Activated T-cell treated with anti-CD3 and anti-CD28 coated beads, Interleukin-2, amount 50 U/mL, for 48 hours (primary cell): ENCODE measurements around the gene UBE2M.

ENCODE experiments used
- DNase-seq, 2 experiments: peaks; one replicate each; pipeline ENCODE4 v3.0.0-alpha.2; 2020

Gene UBE2M

DNA sequence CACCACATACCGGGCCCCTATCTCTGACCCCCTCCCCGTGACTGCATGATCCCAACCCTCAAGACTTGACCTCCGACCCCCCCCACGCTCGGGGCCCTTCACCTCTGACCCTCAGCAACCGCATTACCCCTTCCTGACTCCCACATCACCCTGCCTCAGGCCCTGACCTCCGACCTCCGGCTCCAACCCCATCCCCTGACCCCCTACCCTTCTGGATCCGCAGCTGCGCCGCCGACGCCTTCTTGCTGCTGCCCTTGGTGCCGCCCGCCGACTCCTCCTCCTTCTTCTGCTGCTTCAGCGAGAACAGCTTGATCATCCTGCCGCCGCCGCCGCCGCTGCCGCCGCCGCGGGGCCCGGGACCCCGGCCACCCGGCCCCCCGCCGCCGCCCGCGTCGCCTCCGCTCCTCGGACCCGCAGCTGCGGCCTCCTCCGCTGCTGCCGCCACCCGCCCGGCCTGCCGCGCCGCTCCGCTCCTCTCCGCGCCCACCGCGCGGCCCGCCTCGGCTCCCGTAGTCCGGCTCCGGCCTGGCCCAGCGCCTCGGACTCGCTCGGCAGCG is at the start of gene UBE2M:
Gene UBE2M (minus strand): TSS at position 546 of the 557 bp plus-strand sequence. CDS start 230 bp downstream, at position 316.
- peak in 1 of 2 experiments; percentile 66 for DNase-seq

DNA sequence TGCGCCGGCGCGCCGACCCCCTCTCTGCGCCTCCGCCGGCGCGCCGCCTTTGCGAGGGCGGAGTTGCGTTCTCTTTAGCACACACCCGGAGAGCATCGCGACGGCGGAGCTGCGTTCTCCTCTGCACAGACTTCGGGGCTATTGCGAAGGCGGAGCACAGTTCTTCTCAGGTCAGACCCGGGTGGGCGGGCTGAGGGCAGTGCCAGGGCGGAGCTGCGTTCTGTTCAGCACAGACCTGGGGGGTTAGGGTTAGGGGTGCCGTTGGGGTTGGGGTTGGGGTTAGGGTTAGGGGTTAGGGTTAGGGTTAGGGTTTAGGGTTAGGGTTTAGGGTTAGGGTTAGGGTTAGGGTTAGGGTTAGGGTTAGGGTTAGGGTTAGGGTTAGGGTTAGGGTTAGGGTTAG is 48.8 kb upstream of the UBE2M start:
- DNase-seq, result peak in 1 of 2 experiments; percentile 12

DNA sequence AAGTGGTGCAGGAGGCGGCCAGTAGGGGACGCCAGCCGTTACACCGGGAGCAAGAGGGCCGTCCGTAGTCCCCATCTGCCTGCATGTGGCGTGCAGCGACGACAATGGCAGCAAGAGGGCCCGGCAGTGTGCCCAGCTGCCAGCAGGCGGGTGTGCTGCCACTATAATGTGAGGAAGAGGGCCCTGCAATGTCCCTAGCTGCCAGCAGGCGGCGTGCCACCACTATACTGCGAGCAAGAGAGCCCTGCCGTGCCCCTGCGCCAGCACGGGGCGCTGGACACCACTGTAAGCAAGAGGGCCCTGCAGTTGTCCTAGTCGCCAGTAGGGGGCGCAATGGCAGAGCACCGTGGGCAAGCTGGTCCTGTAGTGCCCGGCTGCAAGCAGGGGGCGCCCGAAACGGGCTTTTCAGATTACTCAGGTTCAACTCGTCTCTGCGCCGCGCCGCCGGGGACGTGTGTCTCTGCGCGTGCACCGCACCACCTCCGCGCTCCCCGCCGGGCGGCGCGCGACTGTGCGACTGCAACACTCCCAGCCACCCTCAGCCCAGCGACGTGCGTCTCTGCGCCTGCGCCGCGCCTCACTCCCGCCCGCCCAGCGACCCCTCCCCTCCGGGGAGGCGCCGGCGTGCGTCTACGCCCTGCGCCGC is 48.0 kb upstream of the UBE2M start:
- peak; percentile 17 to 23 for DNase-seq

DNA sequence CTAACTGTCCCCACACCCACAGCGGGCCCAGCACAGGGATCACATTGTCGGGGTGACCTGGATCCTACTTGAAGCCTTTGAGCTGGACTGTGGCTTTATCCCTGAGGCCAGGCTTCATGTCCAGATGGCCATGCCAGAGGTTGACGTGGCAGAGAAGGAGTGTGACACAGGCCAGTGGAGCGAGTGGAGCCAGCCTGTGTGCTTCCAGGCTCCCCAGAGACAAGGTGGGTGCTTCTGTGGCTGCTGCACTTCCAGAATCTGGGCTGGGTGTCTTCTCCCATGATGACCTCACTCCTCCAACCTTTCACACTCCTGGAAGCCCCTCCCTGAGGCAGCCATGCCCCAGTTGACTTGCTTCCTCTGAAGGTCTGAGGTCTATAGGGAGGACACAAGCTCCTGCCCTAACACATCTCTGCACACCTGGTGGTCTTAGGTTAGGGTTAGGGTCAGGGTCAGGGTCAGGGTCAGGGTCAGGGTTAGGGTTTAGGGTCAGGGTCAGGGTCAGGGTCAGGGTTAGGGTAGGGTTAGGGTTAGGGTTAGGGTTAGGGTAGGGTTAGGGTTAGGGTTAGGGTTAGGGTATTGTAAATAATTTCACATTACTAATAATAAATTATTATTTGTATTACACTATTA is 27.8 kb upstream of the UBE2M start:
- DNase-seq, result peak; percentile 9 to 16

DNA sequence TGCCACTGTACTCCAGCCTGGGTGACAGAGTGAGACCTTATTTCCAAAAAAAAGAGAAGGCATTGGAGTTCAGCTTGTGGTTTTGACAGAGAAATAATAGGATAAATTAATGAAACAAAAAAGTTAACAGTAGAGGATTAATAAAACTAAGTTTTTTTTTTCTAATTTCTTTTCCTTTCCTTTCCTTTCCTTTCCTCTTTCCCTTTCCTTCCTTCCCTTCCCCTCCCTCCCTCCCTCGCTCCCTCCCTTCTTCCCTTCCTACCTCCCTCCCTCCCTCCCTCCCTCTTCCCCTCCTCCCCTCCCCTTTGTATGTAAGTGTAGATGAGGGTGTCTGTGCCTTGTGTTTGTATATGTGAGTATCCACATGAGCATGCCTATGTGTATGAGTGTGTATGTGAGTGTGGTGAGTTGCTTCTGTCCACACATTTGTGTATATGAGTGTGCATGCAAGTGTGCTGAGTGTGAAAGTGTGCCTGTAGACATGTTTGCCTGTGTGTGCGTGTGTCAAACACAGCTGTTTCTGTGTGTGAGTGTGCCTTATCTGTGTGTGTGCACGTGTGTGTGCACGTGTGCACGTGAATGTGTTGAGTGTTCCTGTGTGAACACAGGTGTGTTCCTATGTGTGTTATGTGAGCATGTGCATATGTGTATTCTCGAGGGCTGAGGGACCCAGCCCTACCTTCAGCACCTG is 27.2 kb upstream of the UBE2M start:
- DNase-seq, result no peak

DNA sequence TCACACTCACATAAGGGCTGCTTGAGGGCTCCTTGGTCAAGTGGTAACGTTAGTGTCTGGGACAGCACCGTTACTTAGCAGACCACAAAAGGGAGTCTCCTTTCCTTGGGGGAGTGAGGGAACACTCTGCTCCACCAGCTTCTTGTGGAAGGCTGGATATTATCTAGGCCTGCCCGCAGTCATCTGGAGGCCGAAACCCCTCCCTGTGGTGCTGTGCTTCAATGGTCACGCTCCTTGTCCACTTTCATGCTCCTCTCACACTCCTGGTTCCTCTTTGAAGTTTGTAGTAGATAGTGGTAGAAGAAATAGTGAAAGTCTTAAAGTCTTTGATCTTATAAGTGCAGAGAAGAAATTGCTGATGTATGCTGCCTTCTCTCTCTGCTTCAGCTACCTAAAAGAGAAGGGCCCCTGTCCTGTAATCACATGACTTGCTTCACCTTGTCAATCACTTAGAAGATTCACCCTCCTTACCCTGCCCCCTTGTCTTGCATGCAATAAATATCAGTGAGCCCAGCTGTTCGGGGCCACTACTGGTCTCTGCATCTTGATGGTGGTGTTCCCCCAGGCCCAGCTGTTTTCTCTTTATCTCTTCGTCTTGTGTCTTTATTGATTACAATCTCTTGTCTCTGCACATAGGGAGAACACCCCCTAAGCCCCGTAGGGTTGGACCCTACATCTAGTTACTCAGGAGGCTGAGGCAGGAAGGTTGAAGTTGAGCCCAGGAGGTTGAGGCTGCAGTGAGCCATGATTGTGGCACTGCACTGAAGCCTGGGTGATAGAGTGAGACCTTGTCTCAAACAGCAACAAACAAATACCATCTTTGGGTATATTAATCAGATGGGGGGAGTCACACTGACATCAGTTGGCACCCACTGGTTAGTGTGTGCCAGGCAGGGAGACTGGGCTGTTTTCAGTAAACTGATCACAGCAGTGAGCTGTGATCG is 26.4 kb upstream of the UBE2M start:
- peak; percentile 11 to 15 for DNase-seq

DNA sequence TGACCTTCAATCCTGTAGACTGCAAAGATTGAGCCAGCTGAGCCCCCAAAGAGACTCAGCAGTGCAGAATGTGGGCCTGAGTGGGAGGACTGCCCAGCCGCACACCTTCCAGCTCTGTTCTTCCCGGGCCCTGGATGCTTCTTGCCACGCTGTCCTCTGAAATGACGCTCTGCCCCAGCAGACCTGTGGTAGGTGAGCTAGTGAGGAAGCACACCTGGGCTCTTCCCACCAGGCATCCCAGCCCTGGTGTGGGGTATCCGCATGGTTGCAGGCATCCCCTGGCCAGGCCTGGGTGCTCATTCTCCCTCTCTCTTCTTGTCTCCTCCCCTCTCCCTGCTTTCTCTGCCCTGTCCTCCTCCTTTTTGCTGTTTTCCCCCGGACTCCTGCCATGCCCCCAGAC is 24.6 kb upstream of the UBE2M start:
- no peak for DNase-seq

DNA sequence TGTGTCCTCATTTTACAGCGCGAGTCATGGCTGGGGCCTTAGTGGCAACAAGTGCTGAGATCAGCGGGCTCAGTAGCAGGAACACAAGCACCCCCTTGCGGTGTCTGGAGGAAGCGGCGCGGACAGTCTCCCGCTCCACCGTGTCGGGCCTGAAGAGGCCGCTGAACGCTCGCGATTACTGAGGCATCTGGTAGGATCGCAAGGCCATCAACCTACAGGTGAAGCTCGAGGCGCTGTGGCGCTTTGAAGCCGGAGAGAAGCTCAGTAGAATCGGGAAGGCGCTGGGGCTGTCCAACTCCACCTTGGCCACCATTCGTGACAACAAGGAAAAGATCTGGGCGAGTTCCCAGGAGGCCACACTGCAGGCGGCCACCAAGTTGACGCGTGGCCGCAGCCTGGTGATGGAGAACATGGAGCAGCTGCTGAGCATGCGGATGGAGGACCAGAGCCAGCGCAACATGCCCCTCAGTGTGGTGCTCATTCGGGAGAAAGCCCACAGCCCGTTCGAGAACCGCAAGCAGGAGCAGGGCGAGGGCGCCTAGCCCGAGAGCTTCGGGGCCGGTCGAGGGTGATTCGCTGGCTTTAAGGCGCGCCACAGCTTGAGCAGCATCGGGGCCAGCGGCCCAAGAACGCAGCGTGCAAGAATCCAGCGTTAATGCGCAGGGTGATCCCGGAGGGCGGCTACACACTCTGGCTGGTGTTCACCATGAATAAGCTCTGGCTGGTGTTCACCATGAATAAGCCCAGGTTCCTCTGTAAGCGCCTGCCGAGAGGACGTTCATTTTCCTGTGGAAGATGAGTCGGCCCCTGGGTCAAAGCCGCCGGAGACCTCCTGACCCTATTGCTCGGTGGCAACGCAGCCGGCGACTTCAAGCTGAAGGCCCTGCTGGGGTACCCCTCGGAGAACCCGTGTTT is 23.1 kb upstream of the UBE2M start:
- peak; percentile 95 to 97 for DNase-seq

DNA sequence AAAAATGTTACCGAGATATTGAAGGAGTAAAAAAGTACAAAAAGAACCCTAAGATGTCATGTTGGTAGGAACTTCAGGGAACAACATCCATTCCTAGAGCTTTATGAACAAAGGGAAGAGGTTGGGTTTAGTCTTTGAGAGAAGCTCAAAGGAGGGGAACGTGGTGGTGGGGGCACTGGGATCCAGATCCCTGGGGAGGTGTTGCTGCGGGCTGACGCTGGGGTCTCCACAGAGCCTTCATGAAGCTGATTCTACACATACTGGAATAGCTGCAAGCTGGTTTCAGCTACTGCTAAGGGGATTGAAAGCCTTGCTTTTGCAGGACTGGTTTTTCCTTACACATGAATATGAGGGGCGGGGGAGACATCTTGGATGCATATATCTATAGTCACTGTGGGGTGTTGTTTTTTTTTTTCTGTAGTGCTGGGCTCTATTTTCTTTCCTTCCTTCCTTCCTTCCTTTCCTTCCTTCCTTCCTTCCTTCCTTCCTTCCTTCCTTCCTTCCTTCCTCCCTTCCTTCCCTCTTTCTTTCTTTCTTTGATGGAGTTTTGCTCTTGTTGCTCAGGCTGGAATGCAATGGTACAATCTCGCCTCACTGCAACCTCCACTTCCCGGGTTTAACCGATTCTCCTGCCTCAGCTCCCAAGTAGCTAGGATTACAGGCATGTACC is 21.2 kb upstream of the UBE2M start:
- peak in 1 of 2 experiments; percentile 9 for DNase-seq

DNA sequence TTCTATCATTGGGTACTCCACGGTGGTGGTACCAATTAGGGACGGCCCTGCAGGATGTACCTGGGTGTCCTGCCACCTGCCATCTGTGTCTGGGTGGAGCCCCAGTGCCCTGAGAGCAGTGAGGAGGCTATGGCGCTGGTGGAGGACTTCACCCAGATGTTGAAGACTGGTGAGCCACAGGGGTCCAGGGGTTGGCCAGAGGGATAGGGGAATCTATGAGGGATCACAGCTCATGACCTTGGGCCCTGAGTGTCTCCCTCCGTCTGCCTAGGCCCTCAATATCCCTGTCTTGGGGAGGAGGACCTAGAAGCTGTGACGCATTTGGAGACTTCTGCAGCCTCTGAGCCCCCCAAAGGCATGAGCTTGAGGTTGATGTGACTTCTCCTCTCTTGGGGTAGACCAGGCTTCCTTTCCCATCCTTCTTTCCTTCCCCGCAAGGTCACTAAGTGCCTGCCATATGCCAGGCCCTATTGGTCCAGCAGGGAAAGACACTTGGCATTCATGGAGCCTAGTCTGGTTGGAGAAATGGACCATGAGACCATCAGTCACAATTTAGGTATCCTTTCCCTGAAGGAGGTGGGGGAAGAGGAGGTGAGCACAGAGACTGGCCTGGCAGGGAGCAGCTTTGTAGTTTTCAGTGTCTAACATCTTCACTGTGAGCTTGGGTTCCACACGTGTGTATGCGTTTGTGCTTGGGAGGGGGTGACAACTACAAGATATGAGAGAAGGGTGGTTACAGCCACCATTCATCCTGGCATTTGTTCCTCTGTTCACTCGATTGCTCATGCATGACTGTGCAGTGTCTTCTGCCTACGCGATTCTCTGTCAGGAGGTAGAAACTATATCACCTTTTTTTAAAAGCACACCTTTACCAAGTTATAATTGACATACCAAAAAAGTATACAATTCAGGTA is 19.9 kb upstream of the UBE2M start:
- peak; percentile 46 to 47 for DNase-seq

DNA sequence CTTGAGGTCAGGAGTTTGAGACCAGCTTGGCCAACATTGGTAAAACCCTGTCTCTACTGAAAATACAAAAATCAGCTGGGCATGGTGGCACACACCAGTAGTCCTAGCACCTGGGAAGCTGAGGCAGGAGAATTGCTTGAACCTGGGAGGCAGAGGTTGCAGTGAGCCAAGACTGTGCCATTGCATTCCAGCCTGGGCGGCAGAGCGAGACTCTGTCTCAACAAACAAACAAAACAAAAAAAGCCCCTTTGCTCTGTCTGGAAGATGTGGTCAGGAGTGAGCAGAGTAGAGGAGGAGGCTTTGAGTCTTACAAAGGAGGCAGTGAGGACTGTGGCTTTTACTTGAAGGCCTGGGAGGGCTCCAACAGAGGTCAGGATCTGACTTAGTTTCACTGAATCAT is 19.2 kb upstream of the UBE2M start:
- DNase-seq, result peak; percentile 19

DNA sequence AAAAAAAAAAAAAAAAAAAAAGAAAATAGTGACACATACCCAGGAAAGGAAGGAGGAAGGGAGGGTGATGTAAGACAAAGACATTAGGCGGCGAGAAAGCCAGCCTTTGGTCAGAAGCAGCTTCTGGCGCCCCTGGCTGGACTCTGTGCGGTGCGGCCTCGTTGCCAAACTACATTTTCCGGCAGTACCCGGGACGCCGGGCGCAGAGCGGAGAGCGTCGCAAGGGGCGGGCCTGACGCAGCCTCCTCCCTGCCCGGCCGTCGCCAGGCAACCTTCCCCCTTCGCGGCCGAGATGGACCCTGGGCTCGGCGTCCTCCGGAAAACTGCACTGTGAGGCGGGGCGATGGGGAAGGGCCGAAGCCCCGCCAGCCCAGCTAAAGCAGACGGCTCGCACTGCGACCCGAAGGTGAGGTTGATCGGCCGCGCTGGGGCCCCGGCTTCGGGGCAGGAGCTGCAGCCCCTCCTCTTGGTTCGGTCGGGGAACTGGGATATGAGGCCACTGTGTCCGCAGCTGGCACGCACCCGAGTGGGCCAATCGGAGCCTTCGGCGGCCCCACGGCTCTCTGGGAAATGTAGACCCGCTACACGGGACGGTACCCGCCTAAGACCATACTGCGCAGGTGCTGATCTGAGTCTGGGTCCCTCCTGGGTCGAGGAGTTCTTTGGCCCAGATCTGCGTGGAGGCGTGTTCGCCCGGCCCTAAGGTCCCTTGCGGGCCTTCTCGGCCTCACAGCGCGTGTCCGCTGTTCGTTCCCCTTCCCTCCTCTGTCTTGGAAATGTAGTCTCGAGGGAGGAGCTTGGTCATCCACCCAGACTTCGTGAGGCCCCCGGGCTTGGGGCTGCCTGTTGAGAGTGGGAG is 17.0 kb upstream of the UBE2M start:
- peak; percentile 88 to 89 for DNase-seq

DNA sequence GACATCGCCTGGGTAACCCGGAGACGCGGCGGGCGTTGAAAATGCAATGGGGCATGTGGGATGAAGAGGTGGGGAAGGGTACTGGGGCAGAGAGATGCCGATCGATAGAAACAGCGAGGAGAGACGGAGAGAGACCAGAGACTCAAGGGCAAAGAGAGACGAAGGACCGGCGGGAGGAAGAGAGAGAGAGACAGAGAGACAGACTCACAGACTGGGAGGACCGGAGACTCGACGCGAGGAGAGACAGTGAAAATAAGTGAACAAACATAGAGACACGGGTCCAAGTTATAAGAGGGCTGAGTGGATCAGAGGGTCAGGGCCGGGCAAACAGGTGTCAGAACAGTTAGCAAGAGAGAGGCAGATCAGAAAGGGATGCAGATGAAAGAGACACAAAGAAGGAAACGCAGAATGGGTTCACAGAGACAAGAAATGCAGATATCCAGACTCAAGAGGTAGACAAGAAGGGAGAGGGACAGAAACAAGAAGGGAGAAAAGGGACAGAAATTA is 15.3 kb upstream of the UBE2M start:
- DNase-seq, result no peak

DNA sequence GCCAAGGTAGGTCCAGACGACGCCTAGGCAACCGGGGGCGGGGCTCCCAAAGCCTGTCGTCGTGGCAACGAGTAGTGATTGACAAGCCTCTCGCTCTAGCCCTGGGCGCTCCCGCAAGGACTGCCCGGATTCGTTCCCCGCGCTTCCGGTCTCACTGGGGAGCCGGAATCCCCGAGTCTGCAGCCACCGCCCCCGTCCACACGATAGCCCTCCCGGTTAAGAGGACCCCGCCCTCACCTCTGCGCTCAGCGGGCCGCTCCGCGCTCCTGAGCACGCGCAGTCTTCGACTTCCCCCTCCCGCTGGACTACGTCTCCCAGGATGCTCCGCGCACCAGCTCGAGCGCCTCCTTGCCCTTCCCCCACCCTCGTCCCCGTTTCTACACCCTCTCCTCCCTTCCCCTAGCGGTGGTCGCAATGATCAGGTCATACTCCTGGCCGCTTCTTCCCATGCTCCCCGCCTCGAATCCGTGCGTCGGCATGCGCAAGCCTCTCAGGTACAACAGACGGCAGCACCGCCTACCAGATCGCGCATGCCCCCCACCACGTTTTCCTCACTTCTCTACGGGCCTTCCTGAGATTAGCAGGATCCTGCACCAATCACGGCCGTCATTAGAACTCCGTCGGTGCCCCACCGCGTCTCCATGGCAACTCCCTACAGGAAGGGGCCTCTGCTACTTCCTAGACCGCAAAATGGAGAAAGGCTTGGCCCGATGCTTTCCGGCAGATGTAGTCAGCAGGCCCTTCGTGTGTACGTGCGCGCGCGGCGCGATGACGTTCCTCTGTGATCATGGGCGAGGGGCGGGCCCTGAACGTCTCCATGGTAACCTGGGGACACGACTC is 14.6 kb upstream of the UBE2M start, which contains the start of gene MZF1:
Gene MZF1 (minus strand): TSS at position 518 of the 840 bp plus-strand sequence. CDS start 1,946 bp downstream, outside the sequence.
- DNase-seq, result peak; percentile 99 to 100

DNA sequence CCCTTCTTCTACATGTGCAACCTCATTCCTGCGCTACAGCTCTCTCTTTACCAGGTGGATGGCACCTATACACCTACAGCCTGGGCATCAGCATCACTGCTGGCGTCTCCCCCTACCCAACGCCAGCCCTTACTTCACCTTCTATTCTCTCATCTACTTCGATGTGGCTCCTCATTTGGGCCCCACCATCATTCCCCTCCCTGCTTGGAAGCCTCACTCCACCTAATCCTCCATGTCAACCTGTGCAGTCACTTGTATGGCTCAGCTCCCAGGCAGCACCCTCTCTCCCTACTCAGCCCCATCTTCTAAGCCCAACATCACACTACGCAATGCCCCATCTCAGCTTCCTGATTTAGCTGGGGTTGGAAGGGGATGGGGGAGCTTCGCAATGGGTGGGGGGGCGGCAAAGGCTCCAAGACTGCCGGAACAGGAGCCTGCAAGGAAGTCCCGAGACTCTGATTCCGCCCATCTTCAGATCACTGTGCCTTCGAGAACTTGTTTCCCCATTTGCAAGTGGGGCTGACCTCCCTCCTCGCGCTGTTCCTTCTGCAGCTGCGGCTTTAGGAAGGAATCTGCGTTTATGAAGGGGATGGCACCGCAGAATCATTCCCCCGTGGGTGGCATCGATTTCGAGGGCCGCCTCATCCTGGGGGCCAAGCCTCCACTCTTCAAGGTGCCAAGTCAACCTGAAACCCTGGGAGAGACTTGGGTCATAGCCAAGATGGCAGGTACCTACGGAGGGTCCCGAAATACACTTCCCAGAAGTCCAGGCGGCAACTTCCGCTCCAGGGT is 13.8 kb upstream of the UBE2M start:
- no peak for DNase-seq

DNA sequence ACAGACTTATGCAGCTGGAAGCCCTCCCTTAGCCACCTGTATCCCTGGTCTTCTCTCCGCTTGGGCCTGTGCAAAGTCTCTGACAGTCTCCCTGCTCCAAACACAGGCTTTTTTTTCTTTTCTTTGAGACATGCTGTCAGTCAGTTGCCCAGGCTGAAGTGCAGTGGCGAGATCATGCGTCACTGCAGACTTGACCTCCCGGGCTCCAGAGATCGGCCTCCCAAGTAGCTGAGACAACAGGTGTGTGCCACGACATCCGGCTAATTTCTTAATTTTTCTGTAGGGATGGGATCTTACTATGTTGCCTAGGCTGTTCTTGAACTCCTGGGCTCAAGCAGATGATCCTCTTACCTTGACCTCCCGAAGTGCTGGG is 13.2 kb upstream of the UBE2M start:
- DNase-seq, result peak in 1 of 2 experiments; percentile 17
